HG03103 (cell line): ENCODE results near the gene HDAC6.
"Not testable (repeated sequence)": the region's sequence is repeated elsewhere in the genome, so short reads cannot be mapped to it uniquely, and the experiment has no call there.

Experiments
- ATAC-seq: cut with Tn5 transposase; IDR thresholded peaks from one replicate; pipeline ENCODE4 v1.9.1; 2021; ENCODE audit warnings: low read depth; ENCODE audit not compliant: unreplicated experiment

The HDAC6 gene

DNA sequence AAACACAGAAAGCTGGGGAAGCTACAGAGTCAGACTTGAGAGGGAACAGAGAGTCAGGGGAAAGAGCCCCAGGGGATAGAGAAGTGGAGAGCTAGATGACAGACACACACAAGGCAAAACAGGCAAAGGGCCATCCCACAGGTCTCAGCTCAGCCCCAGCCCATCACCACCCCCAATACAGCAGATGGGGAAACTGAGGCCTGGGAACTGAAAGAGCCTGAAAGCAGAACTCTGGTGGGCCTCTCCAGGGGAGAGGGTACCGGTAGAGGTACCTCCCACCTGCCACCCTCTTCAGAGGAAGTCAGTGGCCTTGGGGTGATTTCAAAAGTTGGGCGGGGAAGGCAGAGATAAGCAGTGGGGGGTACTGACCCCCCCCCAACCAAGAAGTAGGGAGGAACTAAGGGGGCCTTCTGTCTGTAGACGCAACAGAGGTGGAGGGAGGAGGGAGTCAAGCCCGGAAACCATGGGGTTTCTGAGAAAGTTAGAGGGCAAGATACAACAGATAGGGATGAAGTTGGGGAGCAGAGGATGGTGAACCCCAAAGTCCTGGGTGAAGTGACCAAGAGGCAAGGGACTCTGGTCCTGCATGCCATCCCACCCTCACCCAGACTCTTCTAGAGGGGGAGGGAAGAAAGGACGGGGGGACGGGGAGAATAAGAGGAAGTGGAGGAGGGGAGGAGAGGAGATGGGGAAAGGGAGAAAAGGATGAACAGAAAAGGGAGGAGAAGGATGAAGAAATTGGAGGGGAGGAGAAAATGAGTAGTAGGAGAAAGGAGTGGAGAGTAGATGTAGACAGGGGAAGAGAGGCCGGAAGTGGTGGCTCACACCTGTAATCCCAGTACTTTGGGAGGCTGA, 12.3 kb upstream of the HDAC6 start:
- no peak for ATAC-seq

DNA sequence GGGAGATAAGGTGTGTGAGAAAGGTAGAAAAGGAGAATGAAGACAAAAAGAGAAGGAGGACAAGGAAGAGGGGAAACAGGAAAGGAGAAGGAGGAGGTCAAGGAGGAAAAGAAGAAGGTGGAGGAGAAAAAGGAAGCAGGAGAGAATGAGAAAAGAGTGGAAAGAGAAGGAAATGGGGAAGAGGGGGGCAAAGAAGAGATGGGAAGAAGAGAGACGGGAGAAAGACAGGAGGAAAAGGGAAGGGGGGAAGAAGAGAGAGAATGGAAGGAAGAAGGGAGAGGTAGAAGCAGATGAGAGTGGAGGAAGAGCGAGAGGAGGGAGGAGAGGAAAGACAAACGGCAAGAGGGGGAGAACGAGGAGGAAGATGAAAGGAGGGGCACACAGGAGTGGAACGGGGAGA, 11.4 kb upstream of the HDAC6 start:
- no peak for ATAC-seq

DNA sequence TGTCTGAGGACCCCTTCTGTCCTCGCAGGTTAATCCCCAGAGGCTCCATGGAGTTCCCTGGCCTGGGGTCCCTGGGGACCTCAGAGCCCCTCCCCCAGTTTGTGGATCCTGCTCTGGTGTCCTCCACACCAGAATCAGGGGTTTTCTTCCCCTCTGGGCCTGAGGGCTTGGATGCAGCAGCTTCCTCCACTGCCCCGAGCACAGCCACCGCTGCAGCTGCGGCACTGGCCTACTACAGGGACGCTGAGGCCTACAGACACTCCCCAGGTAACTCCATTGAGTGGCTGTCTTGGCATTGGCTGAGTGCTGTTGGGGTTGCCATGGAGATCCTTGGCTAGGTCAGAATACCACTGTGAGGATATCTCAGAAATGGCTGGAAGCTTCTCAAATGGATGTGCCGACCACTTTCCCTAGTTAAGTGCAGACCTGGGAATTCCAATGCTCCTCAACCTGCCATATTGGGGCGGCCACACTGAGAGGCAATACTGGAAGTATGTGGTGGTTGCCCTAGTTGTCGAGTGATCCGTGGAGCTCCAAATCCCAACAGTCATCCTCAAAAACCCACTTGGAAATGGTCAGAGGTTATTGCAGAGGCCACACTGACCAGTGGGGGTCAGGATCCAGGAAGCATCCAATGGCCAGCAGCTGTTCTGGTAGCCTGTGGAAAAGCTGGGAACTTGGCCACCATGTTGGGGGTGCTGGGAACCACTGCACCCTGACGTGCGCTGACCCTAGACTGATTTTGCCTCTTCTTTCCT, 10.6 kb upstream of the HDAC6 start:
- ATAC-seq, result no peak

DNA sequence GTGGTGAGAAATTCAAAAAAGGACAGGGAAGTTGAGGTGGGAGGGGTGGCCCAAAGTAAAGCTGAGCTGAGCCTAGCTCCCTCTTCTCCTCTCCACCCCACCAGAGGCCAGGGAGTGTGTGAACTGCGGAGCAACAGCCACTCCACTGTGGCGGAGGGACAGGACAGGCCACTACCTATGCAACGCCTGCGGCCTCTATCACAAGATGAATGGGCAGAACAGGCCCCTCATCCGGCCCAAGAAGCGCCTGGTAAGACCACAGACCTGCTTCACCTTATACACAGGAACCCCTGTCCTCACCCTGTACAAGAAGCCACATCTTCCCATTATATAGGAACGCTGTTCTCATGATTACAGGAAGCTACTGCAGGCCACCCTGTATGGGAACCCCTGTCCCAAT, 9.6 kb upstream of the HDAC6 start:
- no peak for ATAC-seq

GRCh38 chrX:48793935-48794334, 7.9 kb upstream of the HDAC6 start:
- ATAC-seq, result no peak

GRCh38 chrX:48794340-48794910, 7.4 kb upstream of the HDAC6 start:
- ATAC-seq, result no peak

DNA sequence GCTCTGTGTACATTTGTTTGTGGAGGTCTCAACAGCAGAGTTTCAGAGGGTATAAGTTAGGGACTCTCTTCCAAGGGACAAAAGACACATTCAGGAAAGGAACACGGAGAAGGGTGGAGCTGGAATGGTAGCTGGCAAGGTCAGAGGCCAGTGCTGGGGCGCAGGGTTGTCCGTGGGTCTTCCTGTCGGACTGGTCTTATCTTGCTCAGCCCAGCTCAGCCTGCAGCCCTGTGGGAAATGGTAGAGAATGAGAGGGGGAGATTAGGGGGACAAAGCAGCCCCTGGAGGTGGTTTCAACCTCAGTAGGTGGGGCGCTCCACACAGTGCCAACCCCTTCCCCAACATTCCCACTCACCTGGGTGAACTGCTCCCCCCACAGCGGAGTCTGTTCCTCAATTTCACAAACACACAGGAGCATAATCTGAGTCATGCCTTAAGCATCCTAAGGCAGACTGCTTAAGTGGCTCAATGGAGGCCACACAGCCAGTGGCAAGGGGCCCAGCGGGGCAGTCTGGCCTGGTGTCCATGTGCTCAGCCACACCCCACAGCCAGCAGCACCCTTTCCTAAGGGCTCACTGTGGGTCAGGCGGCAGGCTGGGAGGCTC, 6.9 kb upstream of the HDAC6 start:
- no peak for ATAC-seq

- ATAC-seq, result no peak
Observed at GRCh38 chrX:48798318-48798717, 3.5 kb upstream of the HDAC6 start.

- ATAC-seq, result no peak
Observed at GRCh38 chrX:48800574-48801279, 1.1 kb upstream of the HDAC6 start.

DNA sequence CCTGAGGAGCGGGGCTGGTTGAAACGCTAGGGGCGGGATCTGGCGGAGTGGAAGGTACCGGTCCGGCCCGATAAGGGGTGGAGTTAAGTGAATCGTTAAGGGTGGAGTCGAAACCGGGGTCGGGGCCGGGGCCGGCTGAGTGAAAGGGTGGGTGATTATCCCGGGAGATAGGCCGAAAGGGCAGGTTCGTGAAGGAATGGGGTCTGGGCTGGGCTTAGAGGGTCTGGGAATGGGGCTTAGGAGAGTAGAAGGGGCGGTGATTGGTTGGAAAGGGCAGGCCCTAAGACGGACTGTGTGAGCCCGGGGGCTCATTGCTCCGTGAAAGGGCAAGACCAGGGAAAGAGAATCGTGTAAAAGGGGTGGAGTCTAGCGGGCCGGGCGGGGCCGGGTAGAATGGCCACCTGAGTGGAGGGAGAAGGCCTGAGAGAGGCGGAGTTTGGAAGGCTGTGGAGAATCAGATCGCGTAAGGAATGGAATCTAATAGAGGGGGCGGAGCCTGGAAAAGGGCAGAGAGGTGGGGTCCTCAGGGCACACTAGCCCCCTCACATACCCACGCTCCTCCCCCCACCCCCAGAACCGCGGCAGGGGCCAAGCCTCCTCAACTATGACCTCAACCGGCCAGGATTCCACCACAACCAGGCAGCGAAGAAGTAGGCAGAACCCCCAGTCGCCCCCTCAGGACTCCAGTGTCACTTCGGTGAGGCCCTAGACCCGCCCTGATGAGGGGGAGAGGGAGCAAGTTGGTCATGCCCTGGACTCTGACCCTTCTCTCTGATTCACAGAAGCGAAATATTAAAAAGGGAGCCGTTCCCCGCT, 430 bp downstream of the HDAC6 start:
- peak; percentile 34 for ATAC-seq

DNA sequence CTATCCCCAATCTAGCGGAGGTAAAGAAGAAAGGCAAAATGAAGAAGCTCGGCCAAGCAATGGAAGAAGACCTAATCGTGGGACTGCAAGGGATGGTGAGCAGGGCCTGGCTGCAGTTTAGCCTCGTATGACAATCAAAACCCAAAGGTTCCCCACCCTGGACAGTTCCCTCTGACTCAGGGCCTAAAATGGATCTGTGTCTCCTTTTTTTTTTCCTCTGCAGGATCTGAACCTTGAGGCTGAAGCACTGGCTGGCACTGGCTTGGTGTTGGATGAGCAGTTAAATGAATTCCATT, 986 bp downstream of the HDAC6 start:
- no peak for ATAC-seq

GRCh38 chrX:48806081-48806480, 4.2 kb downstream of the HDAC6 start:
- ATAC-seq, result no peak

GRCh38 chrX:48813644-48814043, 11.8 kb downstream of the HDAC6 start:
- ATAC-seq, result no peak

DNA sequence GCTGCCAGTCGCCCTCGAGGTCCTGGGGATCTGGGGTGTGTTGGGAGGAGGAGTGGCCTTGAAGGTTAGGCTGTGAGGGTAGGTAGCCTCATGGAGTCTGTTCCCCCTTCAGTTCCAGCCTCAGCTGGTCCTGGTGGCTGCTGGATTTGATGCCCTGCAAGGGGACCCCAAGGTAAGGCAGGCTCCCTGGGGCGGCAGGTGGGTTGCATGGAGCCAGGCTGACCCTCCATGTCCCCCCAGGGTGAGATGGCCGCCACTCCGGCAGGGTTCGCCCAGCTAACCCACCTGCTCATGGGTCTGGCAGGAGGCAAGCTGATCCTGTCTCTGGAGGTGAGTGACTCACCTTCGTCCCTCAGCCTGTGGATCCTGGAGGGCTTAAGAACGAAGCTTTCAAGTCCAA, 12.9 kb downstream of the HDAC6 start:
- no peak for ATAC-seq

GRCh38 chrX:48815266-48815665, 13.4 kb downstream of the HDAC6 start:
- no peak for ATAC-seq

GRCh38 chrX:48816014-48816810, 14.3 kb downstream of the HDAC6 start:
- ATAC-seq, result no peak

DNA sequence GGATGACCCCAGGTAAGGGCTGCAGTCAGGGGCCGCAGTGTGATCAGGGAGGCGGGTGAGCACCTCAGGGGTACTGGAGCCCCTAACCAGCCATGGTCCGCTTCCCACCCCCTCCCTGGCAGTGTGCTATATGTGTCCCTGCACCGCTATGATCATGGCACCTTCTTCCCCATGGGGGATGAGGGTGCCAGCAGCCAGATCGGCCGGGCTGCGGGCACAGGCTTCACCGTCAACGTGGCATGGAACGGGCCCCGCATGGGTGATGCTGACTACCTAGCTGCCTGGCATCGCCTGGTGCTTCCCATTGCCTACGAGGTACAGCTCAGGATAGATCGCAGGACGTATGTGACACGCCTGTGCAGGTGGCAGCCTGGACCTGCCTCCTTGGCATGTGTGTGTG, 16.2 kb downstream of the HDAC6 start:
- ATAC-seq, result no peak

DNA sequence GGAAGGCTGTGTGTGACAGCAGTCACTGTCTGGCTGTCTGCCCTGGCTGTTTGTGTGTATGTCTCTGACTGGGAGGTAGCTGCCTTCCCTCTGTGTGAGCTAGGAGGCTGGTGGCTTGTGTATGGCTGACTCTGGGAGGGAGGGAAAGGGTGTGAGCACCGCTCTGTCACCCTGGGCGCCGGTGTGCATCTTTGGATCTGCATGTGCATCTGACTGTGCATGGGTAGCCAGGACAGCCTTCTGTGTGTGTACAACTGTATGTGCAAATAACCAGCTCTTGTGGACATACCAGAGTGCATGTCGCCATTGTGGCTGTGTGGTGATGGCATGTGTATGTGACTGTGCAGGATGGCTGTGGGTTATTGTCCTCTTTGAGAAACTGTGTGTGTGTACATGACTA, 17.0 kb downstream of the HDAC6 start:
- no peak for ATAC-seq

GRCh38 chrX:48819394-48819793, 17.5 kb downstream of the HDAC6 start:
- not testable (repeated sequence) for ATAC-seq
